Measurements from ENCODE around the gene CCDC34.
"Not testable (repeated sequence)": the region's sequence is repeated elsewhere in the genome, so short reads cannot be mapped to it uniquely, and the experiment has no call there.

Gene CCDC34

DNA sequence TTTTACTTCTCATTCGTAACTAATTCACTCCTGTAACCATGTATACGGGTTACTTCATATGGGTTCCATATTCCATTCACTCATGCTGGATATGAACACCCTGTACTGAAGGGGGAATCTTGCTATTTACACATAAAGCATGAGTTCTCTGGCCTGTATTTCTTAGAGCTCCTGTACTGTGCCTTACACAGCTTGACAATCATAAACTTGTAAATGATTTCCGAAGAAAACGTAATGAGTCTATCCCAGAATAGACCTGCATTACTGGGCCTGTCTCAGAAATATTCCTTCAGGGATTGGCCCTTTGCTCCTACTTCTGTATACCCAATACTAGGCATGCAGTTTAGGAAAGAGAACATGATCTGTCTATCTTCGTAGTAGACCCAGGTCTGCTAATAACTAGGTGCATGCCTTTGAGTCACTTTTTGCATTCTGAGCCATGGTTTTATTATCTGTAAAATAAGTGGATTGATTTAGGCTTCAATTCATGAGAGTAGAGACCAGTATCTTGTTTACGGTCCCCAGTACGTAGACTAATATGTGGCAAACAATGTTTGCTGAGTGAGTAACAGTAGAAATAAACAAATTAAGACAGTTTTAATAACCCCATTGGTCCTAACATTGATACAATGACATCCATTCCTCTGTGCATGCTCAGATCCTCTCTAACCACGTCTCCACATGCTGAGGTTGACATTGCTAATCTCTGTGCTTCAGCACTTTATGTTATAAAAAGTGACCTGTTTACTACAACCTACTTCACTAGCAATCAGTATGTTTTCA is 1.2 kb downstream of the CCDC34 start:
- DNase-seq = no peak

DNA sequence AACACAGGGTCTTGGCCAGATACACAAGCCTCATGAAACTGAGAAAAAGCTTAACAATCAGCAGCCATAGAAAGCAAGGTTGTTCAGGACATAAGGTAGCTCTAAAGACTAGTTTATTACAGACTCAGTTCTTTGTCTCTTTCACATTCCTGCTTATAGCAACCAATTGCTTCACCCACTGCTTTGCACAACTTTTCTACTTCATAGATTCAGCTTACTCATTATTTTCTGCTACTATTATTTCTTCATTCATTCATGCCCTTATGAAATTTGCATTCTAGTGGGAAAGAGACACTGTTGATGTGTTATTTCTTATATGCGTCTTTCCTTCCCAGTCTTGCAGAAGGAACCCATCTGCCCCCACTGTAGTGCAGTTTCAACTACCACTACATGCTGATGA is 4.7 kb downstream of the CCDC34 start:
- no peak for DNase-seq

DNA sequence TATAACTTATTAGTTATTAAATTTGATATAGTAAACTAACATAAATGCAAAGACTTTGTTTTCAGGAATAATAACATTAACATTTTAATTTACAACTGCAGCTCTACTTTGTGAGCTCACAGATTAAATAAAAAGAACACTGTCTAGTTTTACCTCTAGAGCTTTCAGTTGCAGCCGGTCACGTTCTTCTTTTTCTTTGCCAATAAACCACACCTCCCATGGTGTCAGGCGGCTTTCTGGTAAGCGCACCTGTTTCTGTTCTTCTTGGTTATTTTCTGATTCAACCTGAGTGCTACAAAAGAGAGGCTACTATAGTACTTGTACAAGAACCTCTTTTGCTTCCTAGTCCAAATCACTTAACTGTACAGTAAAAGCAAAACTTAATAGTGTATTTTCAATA is 5.8 kb downstream of the CCDC34 start:
- DNase-seq = no peak

DNA sequence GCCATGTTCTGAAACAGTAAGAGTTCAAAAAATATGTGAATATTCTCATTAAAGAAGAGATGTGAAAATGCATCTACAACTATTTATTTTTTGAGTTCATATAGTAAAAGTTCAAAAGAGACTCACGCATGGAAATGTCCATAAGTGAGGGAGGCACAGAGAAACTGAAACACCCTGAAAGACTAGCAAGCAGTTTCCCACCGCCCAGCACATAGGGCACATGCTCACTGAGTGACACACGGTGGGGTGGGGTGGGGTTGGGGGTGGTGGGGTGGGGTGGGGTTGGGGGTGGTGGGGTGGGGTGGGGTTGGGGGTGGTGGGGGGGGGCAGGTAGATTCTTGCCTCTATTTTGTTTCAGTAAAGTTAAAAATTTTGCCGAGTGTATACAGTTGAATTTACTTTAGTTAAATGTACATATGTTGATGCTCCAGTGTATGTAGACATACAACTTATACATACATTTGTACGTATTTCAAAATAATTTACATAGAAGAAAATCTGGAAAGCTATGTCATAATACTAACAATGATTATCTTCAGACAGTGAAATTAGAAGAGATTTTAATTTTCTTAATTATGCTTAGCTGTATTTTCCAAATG is 6.3 kb downstream of the CCDC34 start:
- no peak for DNase-seq

DNA sequence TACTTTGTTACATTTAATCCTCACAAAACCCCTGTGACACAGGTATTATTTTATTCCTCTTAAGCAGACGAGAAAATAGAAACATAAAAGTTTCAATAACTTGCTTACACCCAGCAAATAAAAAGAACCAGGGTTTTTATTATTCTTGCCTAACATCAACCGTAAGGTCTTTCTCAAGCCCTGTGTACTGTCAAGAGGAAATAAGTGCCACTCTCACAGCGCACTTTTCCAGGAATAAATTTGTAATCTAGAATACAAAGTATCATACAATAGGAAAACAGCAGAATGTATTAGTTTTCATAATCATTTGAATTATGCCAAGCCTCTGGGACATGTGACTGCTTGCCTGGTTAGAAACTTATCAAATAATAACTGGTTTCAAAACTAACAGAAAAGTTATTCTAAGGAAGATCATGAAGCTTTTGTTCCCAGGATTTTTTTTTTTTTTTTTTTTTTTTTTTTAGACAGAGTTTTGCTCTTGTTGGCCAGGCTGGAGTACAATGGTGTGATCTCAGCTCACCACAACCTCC is 7.4 kb downstream of the CCDC34 start:
- no peak for DNase-seq

DNA sequence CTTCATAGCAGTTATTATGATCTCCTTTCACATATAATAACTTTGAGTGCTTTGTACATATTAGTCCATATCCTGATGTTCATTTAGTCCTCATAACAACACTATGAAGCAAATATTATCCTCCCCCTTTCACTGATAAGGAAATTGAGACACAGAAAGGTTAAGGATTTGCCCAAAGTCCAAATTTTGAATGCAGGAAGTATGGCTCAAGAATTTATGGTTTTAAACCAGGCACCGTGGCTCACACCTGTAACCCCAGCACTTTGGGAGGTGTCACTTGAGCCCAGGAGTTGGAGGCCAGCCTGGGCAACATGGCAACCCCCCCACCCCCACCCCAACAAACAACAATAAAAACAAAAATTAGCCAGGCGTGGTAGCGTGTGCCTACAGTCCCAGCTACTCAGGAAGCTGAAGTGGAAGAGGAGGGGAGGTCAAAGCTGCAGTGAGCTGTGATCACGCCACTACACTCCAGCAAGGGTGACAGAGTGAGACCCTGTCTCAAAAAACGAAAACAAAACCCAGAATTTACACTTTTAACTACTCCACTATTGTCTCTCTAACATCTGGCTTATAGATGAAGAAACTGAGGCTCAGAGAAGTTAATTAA is 8.6 kb downstream of the CCDC34 start:
- no peak for DNase-seq

DNA sequence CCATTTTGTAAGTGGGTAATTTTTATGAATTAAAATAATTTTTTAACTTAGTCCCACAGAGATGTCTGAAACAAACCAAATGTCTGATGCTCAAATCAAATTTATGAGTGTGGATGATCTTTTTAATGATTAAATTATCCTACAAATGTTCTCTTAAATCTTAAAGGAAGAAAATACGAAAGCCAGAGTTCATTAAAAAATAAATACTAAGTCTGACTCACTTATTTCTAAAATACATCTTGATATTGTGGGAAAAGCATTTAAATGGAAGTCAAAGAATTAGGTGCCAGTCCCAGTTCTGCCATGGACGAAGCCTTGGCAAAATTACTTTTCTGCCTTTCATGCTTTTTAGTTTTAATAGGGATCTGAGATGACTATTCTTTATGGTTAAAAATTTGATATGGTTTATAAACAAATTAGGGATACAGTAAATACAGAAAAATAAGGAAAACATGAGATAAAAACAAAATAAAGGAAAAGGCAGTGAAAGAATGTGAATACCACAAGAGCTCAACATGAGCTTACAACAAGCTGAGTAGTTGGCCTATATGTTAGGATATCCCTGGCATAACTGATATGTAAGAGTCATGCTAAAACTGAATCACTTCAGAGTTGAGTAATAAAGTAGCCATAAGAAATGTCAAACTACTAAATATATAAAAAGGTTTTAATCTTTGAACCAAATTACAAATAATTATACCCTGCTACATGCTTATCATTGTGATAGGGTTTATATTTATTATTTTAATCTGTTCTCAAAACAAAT is 9.2 kb downstream of the CCDC34 start:
- peak; percentile 25 for DNase-seq

DNA sequence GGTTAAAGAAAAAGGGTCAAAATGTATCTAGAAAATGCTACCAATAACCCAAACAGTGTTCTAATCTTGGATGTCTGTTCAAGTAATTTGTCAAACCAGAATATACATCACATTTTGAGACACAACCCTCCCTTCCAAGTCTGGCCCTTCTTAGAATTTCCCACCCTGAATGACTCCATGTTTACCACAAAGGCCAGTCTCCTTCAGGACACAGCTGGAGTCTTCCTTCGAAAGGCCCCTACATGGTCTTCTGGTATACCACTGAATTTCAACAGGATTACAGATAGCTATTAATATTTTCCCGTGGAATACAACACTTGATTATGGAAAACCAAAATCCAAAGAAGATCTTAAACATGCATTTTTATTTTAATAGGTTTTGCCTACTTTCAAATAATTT is 10.2 kb downstream of the CCDC34 start:
- DNase-seq = no peak

DNA sequence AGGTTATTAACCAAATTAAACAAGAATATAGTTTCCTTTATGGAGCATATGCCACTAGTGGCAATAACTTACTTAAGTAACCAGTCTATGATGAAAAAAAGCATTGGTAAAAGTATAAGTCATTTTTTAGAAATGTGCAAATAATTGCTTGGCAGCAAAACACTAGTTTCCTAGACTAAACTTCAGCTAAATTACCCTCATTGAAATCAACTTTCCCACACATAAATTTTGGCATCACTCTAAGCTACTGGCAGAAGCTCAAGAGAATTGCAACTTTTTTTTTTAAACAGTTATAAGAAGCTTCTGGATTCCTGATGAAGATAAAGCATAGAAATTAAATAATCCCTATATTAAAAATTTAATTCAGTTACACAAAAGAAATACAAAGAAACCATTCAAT is 12.5 kb downstream of the CCDC34 start:
- DNase-seq = no peak

DNA sequence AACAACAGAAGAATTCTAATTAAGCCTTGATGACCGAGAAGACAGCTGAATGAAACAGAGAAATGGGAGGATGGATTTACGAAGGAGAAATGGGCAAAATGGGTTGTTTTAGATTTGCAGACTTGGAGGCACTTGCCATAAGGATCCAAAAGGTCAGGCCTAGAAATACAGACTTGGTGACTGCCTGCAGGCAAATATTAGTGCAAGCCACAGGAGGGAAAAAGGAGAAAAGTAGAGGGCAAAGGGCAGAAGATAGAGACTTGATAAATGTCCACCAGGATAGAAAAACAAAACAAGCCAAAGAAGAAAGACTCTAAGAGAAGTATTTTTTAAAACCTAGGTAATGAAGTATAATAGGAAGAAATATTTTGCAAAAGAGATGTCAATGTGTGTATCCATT is 13.1 kb downstream of the CCDC34 start:
- no peak for DNase-seq

DNA sequence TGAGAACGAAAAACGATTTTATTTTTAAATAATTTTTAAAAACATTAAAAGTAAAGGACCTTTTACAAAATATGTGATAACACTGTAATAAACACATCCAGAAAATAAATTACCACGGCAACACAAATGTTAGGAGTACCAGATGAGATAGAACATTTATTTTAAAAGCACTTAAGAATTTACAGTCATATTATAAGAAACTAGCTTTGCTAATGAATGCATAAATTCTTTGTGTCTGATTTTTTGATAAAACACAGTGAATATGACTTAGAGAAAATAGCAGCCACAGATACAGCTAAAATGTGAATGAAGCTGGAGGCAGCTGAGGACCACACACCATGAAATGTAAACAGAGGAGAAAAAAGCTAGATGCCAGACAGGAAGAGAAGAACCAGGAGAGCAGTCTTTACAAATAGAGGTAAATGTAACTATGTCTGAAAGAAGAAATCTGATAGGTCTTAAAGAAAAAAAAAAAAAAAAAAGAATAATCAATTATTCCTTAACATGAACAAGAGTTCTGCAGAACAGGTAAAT is 14.6 kb downstream of the CCDC34 start:
- DNase-seq = no peak

DNA sequence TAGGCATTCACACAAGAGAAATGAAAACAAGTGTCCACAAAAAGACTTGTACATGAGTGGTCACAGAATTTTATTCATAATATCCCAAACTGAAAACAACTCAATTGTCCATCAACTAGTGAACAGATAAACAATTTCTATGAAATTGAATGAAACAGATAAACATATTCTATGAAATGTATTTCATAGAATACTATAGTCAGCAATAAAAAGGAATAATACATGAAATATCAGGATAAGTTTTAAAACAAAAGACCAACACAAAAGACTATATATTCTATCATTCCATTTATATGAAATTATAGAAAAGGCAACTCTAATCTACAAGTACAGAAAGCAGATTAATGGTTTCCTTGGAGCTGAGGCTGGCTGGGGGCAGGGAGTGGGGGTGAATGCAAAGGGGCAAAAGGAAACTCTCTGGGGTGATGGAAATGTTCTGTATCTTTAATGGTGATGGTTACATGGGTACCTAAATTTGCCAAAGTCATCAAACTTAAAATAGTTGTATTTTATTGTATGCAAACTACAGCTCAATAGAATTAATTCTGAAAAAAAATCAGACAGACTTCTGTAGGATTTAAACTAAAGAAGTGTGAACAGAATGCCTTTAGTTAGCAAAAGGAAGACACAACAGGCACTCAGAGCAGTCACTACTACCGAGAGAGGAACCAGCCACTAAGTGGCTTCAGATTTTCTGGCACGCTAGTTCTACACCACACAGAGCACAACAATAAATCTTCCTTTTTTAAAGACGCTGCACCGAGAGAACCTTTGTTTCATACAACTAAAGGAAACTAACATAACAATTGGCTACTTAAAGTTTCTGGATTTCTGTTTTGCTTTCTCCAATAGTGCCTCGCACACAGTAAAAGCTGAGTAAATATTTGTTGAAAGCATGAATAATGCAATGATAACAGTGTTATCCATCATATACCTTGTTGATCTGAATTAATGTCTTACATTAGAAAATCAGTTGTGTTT is 15.4 kb downstream of the CCDC34 start:
- DNase-seq = no peak

DNA sequence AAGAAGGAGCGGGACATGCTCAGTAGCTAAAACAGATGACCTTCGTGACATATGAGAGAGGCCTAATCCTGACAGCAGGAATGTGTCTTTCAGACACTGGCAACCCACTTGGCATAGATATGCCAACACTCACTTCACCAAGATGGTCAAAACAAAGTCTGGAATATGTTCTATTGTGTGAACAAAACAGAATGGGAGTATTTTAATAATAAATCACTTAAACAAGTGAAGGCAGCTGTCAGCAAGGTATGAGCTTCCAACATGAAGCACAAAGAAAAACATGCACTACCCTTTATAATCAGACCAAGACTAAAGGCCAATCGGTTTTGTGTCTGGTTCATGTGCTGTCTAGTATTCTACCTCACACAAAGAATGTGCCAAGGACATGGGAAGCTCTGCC is 23.1 kb downstream of the CCDC34 start:
- no peak for DNase-seq

DNA sequence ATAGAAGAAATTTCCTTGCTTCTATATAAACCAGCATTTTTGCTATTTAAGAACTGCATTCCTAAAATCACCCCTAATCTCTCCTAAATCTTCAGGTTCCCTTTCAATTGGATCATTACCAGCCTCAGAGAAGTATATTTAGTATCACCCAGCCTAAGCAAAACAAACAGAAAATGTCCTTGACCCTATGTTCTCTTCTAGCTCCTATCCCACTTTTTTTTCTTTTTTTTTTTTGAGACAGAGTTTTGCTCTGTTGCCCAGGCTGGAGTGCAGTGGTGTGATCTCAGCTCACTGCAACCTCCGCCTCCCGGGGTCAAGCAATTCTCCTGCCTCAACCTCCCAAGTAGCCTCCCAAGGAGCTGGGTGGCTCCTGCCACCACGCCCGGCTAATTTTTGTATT is 28.3 kb downstream of the CCDC34 start:
- not testable (repeated sequence) for DNase-seq

DNA sequence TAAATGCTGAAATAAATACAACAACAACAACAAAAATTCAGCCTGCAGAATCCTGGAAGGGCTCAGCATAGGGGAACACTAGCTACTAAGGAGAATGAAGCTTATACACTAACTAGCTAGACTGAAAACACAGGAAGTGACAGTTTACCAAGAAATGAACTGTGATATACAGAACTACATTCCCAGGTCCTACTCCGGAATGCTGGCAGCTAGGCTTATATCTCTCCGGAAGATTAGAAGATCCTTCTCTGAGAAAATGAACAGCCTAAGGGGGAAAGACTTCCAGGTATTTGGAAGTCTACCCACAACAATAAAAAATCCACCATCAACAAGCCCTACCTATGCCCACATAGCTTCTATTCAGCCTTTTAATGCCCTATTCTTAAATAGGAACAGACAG is 31.0 kb downstream of the CCDC34 start:
- DNase-seq = peak; percentile 68

DNA sequence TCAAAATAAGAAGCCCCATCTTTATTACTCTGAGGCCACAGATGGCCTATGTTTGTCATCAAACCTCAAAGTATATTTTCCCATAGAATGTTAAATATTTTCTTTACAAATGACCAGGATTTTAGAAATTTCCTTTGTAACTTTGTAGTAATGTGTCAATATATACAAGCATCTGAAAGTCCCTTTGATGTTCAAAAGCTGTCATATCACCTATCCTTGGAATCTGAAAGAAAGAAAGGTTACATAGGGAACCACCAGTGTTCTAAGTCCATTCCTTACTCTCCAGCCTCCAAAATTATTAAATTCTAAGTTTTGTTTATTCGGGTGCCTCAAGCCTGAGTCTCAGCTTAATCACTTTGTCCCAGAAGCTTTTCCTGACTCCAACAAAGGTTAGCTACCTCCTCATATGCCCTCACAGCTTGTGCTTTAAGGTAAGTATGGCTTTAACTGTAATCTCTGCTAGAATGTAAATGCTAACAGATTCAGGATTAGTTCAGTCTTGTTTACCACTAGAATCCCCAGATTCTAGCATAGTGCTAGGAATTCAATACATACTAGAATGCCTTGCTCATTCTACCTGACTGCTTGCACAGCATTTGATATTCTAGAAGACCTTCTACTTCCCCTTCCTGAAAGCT is 32.3 kb downstream of the CCDC34 start:
- DNase-seq = no peak

DNA sequence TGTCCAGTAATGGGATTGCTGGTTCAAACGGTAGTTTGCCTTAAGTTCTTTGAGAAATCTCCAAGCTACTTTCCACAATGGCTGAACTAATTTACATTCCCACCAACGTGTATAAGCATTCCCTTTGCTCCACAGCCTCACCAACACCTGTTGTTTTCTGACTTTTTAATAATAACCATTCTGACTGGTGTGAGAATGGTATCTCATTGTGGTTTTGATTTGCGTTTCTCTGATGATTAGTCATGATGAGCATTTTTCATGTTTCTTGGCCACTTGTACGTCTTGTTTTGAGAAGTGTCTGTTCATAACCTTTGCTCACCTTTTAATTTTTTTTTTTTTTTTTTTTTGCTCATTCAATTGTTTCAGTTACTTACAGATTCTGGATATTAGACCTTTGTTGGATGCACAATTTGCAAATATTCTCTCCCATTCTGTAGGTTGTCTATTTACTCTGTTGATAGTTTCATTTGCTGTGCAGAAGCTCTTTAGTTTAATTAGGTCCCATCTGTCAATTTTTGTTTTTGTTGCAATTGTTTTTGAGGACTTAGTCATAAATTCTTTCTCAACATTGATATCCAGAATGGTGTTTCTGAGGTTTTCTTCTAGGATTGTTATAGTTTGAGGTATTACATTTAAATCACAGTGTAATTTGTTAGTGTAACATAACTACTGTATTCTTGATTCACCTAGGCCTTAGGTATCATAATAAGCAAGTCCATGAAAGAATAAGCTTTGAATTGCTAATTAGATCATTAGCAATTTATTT is 33.0 kb downstream of the CCDC34 start:
- no peak for DNase-seq

DNA sequence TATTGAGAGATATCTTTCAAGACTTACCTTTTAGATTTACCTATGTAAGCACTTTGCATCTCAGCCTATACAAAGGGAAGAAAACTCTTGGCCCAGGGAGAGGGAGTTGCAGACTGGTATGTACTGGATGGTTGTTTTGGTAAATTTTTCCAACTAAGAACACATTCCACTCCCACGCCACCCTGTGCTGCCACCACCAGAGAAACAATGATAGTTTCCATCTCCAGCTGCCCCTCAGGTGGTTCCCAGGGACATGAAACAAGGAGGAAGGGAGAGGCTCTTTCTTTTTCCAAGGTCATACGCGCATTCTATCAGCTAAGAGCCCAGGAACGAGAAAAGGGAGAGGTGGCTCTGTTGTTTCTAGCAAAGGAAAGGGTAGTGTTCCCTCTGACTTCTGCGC is 34.4 kb downstream of the CCDC34 start:
- DNase-seq = no peak

DNA sequence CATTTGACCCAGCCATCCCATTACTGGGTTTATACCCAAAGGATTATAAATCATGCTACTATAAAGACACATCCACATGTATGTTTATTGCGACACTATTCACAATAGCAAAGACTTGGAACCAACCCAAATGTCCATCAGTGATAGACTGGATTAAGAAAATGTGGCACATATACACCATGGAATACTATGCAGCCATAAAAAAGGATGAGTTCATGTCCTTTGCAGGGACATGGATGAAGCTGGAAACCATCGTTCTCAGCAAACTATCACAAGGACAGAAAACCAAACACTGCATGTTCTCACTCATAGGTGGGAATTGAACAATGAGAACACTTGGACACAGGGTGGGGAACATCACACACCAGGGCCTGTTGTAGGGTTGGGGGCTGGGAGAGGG is 36.0 kb downstream of the CCDC34 start:
- not testable (repeated sequence) for DNase-seq

DNA sequence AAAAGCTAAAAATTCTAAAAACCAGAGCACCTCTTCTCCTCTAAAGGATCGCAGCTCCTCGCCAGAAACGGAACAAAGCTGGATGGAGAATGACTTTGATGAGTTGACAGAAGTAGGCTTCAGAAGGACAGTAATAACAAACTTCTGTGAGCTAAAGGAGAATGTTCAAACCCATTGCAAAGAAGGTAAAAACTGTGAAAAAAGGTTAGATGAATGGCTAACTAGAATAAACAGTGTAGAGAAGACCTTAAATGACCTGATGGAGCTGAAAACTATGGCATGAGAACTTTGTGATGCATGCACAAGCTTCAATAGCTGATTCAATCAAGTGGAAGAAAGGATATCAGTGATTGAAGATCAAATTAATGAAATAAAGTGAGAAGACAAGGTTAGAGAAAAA is 40.8 kb downstream of the CCDC34 start:
- not testable (repeated sequence) for DNase-seq

DNA sequence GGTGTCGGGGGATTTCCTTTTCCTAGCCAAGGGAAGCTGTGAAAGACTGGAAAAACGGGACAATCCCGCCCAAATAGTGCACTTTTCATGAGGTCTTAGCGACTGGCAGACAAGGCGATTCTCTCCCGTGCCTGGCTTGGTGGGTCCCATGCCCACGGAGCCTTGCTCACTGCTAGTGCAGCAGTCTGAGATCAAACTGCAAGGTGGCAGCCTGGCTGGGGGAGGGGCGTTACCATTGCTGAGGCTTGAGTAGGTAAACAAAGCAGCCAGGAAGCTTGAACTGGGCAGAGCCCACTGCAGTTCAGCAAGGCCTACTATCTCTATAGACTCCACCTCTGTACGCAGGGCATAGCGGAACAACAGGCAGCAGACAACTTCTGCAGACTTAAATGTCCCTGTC is 41.7 kb downstream of the CCDC34 start:
- DNase-seq = not testable (repeated sequence)

Measured in EL (cell line).